Body of pancreas (tissue), 4 donors: ENCODE results near the gene TFDP1. TPM values are rescaled to one million over a fixed set of nuclear protein-coding genes. Genes with fewer than 3 reads are reported as not detected.

Experiments
- ATAC-seq: fragments of 150-250 bp; one replicate; pipeline ENCODE4 v1.9.1; 2016
- DNase-seq, 4 donors: peaks; one replicate each; pipeline ENCODE4 v3.0.0-alpha.2; 2019
- H3K27ac ChIP-seq, 4 donors: fragments of 200-600 bp; sonication (generic); 1 replicate in 3 of 4; 2 replicates in 1 of 4; pipeline versions ENCODE4 v1.5.1 to v1.6.1; 2016 to 2019; ENCODE audit warnings: mild to moderate bottlenecking in 1 of 4, mixed read lengths in 1 of 4, moderate library complexity in 1 of 4
- H3K27me3 ChIP-seq, 2 donors: fragments of 200-600 bp; sonication (generic); one replicate each; pipeline ENCODE4 v1.6.0; 2016; ENCODE audit warnings: mild to moderate bottlenecking in 1 of 2
- H3K36me3 ChIP-seq, 2 donors: fragments of 200-600 bp; sonication (generic); replicated peaks in 1 of 2; 2 replicates each; pipeline ENCODE4 v1.5.1; 2016; ENCODE audit warnings: low read depth in 2 of 2; ENCODE audit not compliant: insufficient read depth in 1 of 2
- H3K4me1 ChIP-seq: fragments of 200-600 bp; sonication (generic); one replicate; pipeline ENCODE4 v1.6.0; 2016
- H3K4me3 ChIP-seq, 2 donors: fragments of 200-600 bp; sonication (generic); 1 replicate in 1 of 2; 2 replicates in 1 of 2; pipeline ENCODE4 v1.5.1; 2016 to 2019
- H3K9me3 ChIP-seq, 3 donors: fragments of 200-600 bp; sonication (generic); 1 replicate in 2 of 3; 2 replicates in 1 of 3; pipeline ENCODE4 v1.5.1; 2016
- CTCF ChIP-seq, 7 experiments: fragments of 450-650 bp in 4 of 7; fragments of 200-600 bp in 3 of 7; sonication (generic) in 3 of 7; IDR thresholded peaks; one replicate each; pipeline ENCODE4 v1.5.1; 2016 to 2019; ENCODE audit warnings: antibody characterized with exemption in 7 of 7
- POLR2A ChIP-seq, 3 donors: fragments of 450-650 bp; IDR thresholded peaks; one replicate each; pipeline ENCODE4 v1.6.1; 2016; ENCODE audit warnings: antibody characterized with exemption in 3 of 3, mild to moderate bottlenecking in 2 of 3
- WGBS, 2 donors: methylation state at CpG; one replicate each; pipeline ENCODE4 v1.1.5; 2017; 5-methylcytosine and 5-hydroxymethylcytosine counted together
- intact Hi-C: fragments of 100-400 bp; cut with DNase I; formaldehyde crosslinking; loops from one replicate; pipeline ENCODE4 v1.15.1; 2023
- total RNA-seq, 2 donors: library from RNA; depleted of rRNA; stranded (reverse); fragments of >200 nt; gene quantifications; one replicate each; pipeline ENCODE4 v1.1.0, GENCODE V29; 2016

Gene TFDP1
- total RNA-seq, 2 donors from 2014 or later, result 16.5 to 22.8 TPM

- TF ChIP-seq POLR2A (IDR thresholded peaks at IDR 0.05) (no peak), CTCF (IDR thresholded peaks at IDR 0.05) (no peak)
- Histone ChIP-seq H3K4me1 (no peaks in the 10 kb centered on the region), H3K36me3 (no peaks in the 10 kb centered on the region), H3K27me3 (no peaks in the 10 kb centered on the region), H3K27ac (no peak overlapping the region), H3K9me3 (no peaks in the 10 kb centered on the region), H3K4me3 (no peak overlapping the region)
- no peak for ATAC-seq
- no peak for DNase-seq
- WGBS, 2 donors, result 71% methylated on average over 16 to 17 of the region's 17 CpGs
- intact Hi-C loops, result no loop called here
Observed at GRCh38 chr13:113564331-113565023, 20.1 kb upstream of the TFDP1 start.

GRCh38 chr13:113565526-113566226 lies 18.9 kb upstream of the TFDP1 start:
- DNase-seq, result no peak
- Histone ChIP-seq H3K36me3 (no peaks in the 10 kb centered on the region), H3K4me1 (no peaks in the 10 kb centered on the region), H3K27ac (no peak overlapping the region), H3K9me3 (no peaks in the 10 kb centered on the region), H3K27me3 (no peaks in the 10 kb centered on the region), H3K4me3 (no peak overlapping the region)
- intact Hi-C loops, result no loop called here
- TF ChIP-seq POLR2A (IDR thresholded peaks at IDR 0.05) (no peak), CTCF (IDR thresholded peaks at IDR 0.05) (no peak)
- 78 to 80% methylated on average over 11 to 20 of the region's 26 CpGs for WGBS, 2 donors
- ATAC-seq, result no peak

- H3K4me3 ChIP-seq, result no peak overlapping the region
- ATAC-seq, result no peak
- H3K9me3 ChIP-seq, result no peaks in the 10 kb centered on the region
- TF ChIP-seq CTCF (IDR thresholded peaks at IDR 0.05) (no peak), POLR2A (IDR thresholded peaks at IDR 0.05) (no peak)
- 71 to 81% methylated on average over 13 to 17 of the region's 17 CpGs for WGBS, 2 donors
- no peaks in the 10 kb centered on the region for H3K27me3 ChIP-seq
- no peaks in the 10 kb centered on the region for H3K36me3 ChIP-seq
- H3K4me1 ChIP-seq, result no peaks in the 10 kb centered on the region
- H3K27ac ChIP-seq, result no peak overlapping the region
- DNase-seq, result no peak
- intact Hi-C loops, result no loop called here
Observed at GRCh38 chr13:113566227-113566561, 18.4 kb upstream of the TFDP1 start.

- Histone ChIP-seq H3K4me3 (no peak overlapping the region), H3K4me1 (no peaks in the 10 kb centered on the region), H3K36me3 (no peaks in the 10 kb centered on the region), H3K27ac (no peak overlapping the region), H3K27me3 (no peaks in the 10 kb centered on the region), H3K9me3 (no peaks in the 10 kb centered on the region)
- intact Hi-C loops, result no loop called here
- ATAC-seq, result no peak
- no peak for TF ChIP-seq POLR2A (IDR thresholded peaks at IDR 0.05)
- no peak for TF ChIP-seq CTCF (IDR thresholded peaks at IDR 0.05)
- DNase-seq, result no peak
- WGBS, 2 donors, result 84 to 94% methylated on average over 4 of the region's 4 CpGs
Observed at GRCh38 chr13:113567681-113568080, 16.9 kb upstream of the TFDP1 start.

GRCh38 chr13:113573065-113573464 lies 11.5 kb upstream of the TFDP1 start:
- Histone ChIP-seq H3K27ac (no peak overlapping the region), H3K27me3 (no peaks in the 10 kb centered on the region), H3K9me3 (peaks cover 0 to 10% (median 0%) of the 10 kb centered on the region in 3 donors), H3K4me3 (no peak overlapping the region), H3K4me1 (no peaks in the 10 kb centered on the region), H3K36me3 (no peaks in the 10 kb centered on the region)
- intact Hi-C loops, result no loop called here
- no peak for DNase-seq
- WGBS, 2 donors, result 78 to 84% methylated on average over 3 of the region's 3 CpGs
- ATAC-seq, result no peak
- TF ChIP-seq POLR2A (IDR thresholded peaks at IDR 0.05) (no peak), CTCF (IDR thresholded peaks at IDR 0.05) (no peak)
